CD14-positive monocyte (primary cell): ENCODE data around the gene ACKR4. TPM values are rescaled to one million over a fixed set of nuclear protein-coding genes. Genes with fewer than 3 reads are reported as not detected.

Experiments used
- DNase-seq, 3 donors: peaks; one replicate each; pipeline ENCODE4 v3.0.0-alpha.2; 2011 to 2022
- H2AFZ ChIP-seq: 2 replicates; pipeline ENCODE4 v1.6.0; 2012; ENCODE audit warnings: mild to moderate bottlenecking, low read depth, low read length, inconsistent platforms; ENCODE audit not compliant: insufficient read depth, poor library complexity, severe bottlenecking
- H3K27ac ChIP-seq, 2 donors: 1 replicate in 1 of 2; 2 replicates in 1 of 2; pipeline ENCODE4 v1.5.1; 2012 to 2013; ENCODE audit warnings: low read length in 2 of 2, control low read depth in 1 of 2, inconsistent platforms in 1 of 2, low read depth in 1 of 2, mild to moderate bottlenecking in 1 of 2
- H3K27me3 ChIP-seq, 2 donors: one replicate each; pipeline versions ENCODE4 v1.6.0 to v1.6.1; 2011 to 2013; ENCODE audit warnings: low read length in 2 of 2; ENCODE audit not compliant: control insufficient read depth in 2 of 2, insufficient read depth in 2 of 2
- H3K36me3 ChIP-seq, 2 donors: replicated peaks in 1 of 2; 1 replicate in 1 of 2; 2 replicates in 1 of 2; pipeline versions ENCODE4 v1.5.1 to v1.6.1; 2012 to 2013; ENCODE audit warnings: low read length in 2 of 2, control low read depth in 1 of 2, inconsistent platforms in 1 of 2, mild to moderate bottlenecking in 1 of 2; ENCODE audit not compliant: insufficient read depth in 2 of 2, control insufficient read depth in 1 of 2
- H3K4me1 ChIP-seq, 2 donors: 1 replicate in 1 of 2; 2 replicates in 1 of 2; pipeline versions ENCODE4 v1.5.1 to v1.6.1; 2012 to 2013; ENCODE audit warnings: low read length in 2 of 2, control low read depth in 1 of 2, inconsistent platforms in 1 of 2, mild to moderate bottlenecking in 1 of 2, moderate library complexity in 1 of 2; ENCODE audit not compliant: insufficient read depth in 2 of 2, control insufficient read depth in 1 of 2
- H3K4me2 ChIP-seq: replicated peaks from 2 replicates; pipeline ENCODE3; 2012; ENCODE audit warnings: low read length, moderate library complexity, mild to moderate bottlenecking; ENCODE audit not compliant: poor library complexity, severe bottlenecking; ENCODE audit errors: extremely low read depth
- H3K4me3 ChIP-seq, 3 experiments: fragments of 200-600 bp in 1 of 3; sonication (generic) in 1 of 3; replicated peaks in 1 of 3; 1 replicate in 2 of 3; 2 replicates in 1 of 3; pipeline ENCODE4 v1.5.1; 2011 to 2013; ENCODE audit warnings: low read length in 3 of 3, mild to moderate bottlenecking in 3 of 3, control low read depth in 2 of 3, low read depth in 2 of 3, inconsistent platforms in 1 of 3, moderate library complexity in 1 of 3
- H3K79me2 ChIP-seq: 2 replicates; pipeline ENCODE4 v1.6.0; 2012; ENCODE audit warnings: mild to moderate bottlenecking, control low read depth, inconsistent platforms, low read length, moderate library complexity; ENCODE audit not compliant: insufficient read depth
- H3K9ac ChIP-seq: 2 replicates; pipeline ENCODE4 v1.6.0; 2017; ENCODE audit warnings: low read length, mild to moderate bottlenecking; ENCODE audit not compliant: insufficient read depth, poor library complexity, severe bottlenecking
- H3K9me3 ChIP-seq, 2 donors: replicated peaks in 1 of 2; 1 replicate in 1 of 2; 2 replicates in 1 of 2; pipeline versions ENCODE4 v1.5.1 to v1.6.1; 2012 to 2013; ENCODE audit warnings: low read length in 2 of 2, control low read depth in 1 of 2; ENCODE audit not compliant: control insufficient read depth in 1 of 2, insufficient read depth in 1 of 2
- H4K20me1 ChIP-seq: 2 replicates; pipeline ENCODE4 v1.6.0; 2012; ENCODE audit warnings: mild to moderate bottlenecking, low read length, control low read depth, moderate library complexity; ENCODE audit not compliant: insufficient read depth
- H3K27ac Mint-ChIP-seq, 7 donors: one replicate each; pipeline ENCODE4 v1.8.0; 2020; ENCODE audit warnings: mild to moderate bottlenecking in 7 of 7, mixed read lengths in 7 of 7, moderate library complexity in 6 of 7, inconsistent platforms in 2 of 7
- H3K27me3 Mint-ChIP-seq, 3 donors: one replicate each; pipeline ENCODE4 v1.8.0; 2021 to 2022; ENCODE audit warnings: low read depth in 3 of 3, mild to moderate bottlenecking in 3 of 3, mixed read lengths in 3 of 3, moderate library complexity in 3 of 3, inconsistent platforms in 1 of 3
- H3K36me3 Mint-ChIP-seq, 2 donors: one replicate each; pipeline ENCODE4 v1.8.0; 2020; ENCODE audit warnings: mixed read lengths in 2 of 2, inconsistent platforms in 1 of 2, mild to moderate bottlenecking in 1 of 2
- H3K4me1 Mint-ChIP-seq: one replicate; pipeline ENCODE4 v1.8.0; 2020; ENCODE audit warnings: mild to moderate bottlenecking, mixed read lengths
- H3K4me3 Mint-ChIP-seq, 2 donors: one replicate each; pipeline ENCODE4 v1.8.0; 2020; ENCODE audit warnings: mild to moderate bottlenecking in 2 of 2, mixed read lengths in 2 of 2, moderate library complexity in 1 of 2
- H3K9me3 Mint-ChIP-seq, 7 donors: one replicate each; pipeline ENCODE4 v1.8.0; 2020 to 2022; ENCODE audit warnings: mixed read lengths in 7 of 7, mild to moderate bottlenecking in 6 of 7, moderate library complexity in 6 of 7, inconsistent platforms in 2 of 7
- WGBS: methylation state at CpG from one replicate; pipeline ENCODE4 v1.1.5; 2013; ENCODE audit warnings: missing lambda C conversion rate; ENCODE audit not compliant: insufficient coverage; 5-methylcytosine and 5-hydroxymethylcytosine counted together
- intact Hi-C, 2 donors: fragments of 100-400 bp; cut with micrococcal nuclease; formaldehyde crosslinking; loops; one replicate each; pipeline versions ENCODE4 v1.15.0 to v1.15.1; 2023
- polyA plus RNA-seq, 3 donors: library from polyadenylated mRNA; depleted of rRNA in 1 of 3; unstranded in 2 of 3; stranded (reverse) in 1 of 3; fragments of 300-500 nt in 2 of 3; fragments of >200 nt in 1 of 3; fragmentation: Illumina TruSeq in 2 of 3; gene quantifications; 1 replicate in 2 of 3; 2 replicates in 1 of 3; pipeline ENCODE4 v1.2.3, GENCODE V29; 2012 to 2021
- TF ChIP-seq, protein P1 (sequence below): fragments of 200-600 bp; IDR thresholded peaks from one replicate; pipeline ENCODE4 v1.8.0; 2022; ENCODE audit warnings: antibody characterized with exemption, mild to moderate bottlenecking

ACKR4 gene
- polyA plus RNA-seq, 3 donors, result 0.09 TPM; not detected in 2

DNA sequence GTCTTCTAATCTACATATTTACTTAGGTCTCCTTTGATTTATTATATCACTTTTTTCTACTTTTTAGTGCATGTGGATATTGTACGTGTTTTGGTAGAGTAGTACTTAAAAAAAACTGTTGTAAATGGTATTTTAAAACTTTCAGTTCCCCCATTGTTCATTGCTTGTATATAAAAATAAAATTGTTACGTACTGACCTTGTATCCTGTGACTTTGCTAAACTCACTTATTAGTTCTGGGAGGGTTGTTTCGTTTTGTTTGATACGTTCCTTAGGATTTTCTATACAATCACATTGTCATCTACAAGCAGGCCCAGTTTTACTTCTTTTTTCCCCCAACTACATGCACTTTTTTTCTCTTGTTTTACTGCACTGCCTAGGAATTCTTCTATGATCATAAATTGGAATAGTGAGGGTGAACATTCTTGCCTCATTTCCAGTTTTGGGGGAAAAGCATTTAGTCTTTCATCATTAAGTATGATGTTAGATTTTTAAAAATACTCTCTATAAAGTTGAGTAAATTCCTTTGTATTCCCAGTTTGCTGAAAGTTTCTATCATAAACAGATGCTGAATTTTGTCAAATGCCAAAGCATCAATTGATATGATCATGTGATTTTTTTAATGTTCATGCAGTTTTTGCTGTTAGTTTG is 33.5 kb upstream of the ACKR4 start:
- Histone ChIP-seq H3K4me2 (no peak overlapping the region), H4K20me1 (no peaks in the 10 kb centered on the region), H3K4me3 (no peak overlapping the region), H3K9ac (no peak overlapping the region), H3K79me2 (no peaks in the 10 kb centered on the region), H3K9me3 (no peaks in the 10 kb centered on the region), H3K4me1 (peaks cover 4 to 8% of the 10 kb centered on the region in 2 donors), H2AFZ (no peak overlapping the region), H3K36me3 (no peaks in the 10 kb centered on the region), H3K27ac (no peak overlapping the region), H3K27me3 (no peaks in the 10 kb centered on the region)
- no peak for DNase-seq
- Mint-ChIP-seq H3K27me3 (no peaks in the 10 kb centered on the region), H3K9me3 (peaks cover 0 to 4% (median 0%) of the 10 kb centered on the region in 7 donors), H3K27ac (peak overlapping the region in 2 of 7 donors; percentile 32 to 68), H3K4me1 (peaks cover 16% of the 10 kb centered on the region), H3K4me3 (no peak overlapping the region), H3K36me3 (peaks cover 8 to 16% of the 10 kb centered on the region in 2 donors)
- no CpG with 5 or more reads among the region's 4 CpGs for WGBS
- TF ChIP-seq, protein P1, sequence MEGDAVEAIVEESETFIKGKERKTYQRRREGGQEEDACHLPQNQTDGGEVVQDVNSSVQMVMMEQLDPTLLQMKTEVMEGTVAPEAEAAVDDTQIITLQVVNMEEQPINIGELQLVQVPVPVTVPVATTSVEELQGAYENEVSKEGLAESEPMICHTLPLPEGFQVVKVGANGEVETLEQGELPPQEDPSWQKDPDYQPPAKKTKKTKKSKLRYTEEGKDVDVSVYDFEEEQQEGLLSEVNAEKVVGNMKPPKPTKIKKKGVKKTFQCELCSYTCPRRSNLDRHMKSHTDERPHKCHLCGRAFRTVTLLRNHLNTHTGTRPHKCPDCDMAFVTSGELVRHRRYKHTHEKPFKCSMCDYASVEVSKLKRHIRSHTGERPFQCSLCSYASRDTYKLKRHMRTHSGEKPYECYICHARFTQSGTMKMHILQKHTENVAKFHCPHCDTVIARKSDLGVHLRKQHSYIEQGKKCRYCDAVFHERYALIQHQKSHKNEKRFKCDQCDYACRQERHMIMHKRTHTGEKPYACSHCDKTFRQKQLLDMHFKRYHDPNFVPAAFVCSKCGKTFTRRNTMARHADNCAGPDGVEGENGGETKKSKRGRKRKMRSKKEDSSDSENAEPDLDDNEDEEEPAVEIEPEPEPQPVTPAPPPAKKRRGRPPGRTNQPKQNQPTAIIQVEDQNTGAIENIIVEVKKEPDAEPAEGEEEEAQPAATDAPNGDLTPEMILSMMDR, result no peak
- intact Hi-C loops, result no loop called here

DNA sequence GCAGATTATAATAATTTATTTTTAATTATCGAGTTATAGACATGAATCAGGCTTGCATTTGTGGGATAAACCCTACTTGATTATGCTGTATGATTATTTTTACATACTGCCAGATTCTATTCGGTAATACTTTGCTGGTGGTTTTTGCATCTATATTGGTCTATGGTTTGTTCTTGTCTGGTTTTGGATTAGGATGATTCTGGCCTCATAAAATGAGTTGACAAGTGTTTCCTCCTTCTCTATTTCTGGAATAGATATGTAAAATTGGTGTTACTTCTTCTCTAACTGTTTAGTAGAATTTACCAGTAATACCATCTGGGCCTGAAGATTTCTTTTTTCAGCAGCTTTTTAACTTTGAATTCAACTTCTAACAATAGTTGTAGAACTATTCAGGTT is 33.0 kb upstream of the ACKR4 start:
- Mint-ChIP-seq H3K27me3 (no peaks in the 10 kb centered on the region), H3K9me3 (peaks cover 0 to 4% (median 0%) of the 10 kb centered on the region in 7 donors), H3K4me3 (no peak overlapping the region), H3K27ac (peak overlapping the region in 1 of 7 donors; percentile 83), H3K36me3 (peaks cover 8 to 11% of the 10 kb centered on the region in 2 donors), H3K4me1 (peaks cover 16% of the 10 kb centered on the region)
- H2AFZ ChIP-seq, result no peak overlapping the region
- no peaks in the 10 kb centered on the region for H3K27me3 ChIP-seq
- H3K4me3 ChIP-seq, result no peak overlapping the region
- no peak for DNase-seq
- no peaks in the 10 kb centered on the region for H4K20me1 ChIP-seq
- H3K4me2 ChIP-seq, result no peak overlapping the region
- H3K79me2 ChIP-seq, result no peaks in the 10 kb centered on the region
- H3K4me1 ChIP-seq, result peaks cover 4 to 8% of the 10 kb centered on the region in 2 donors
- WGBS, result no CpG with 5 or more reads among the region's 2 CpGs
- no peak overlapping the region for H3K9ac ChIP-seq
- intact Hi-C loops, result no loop called here
- TF ChIP-seq, protein P1, result no peak
- no peaks in the 10 kb centered on the region for H3K36me3 ChIP-seq
- no peaks in the 10 kb centered on the region for H3K9me3 ChIP-seq
- no peak overlapping the region for H3K27ac ChIP-seq
